SK-N-SH (cell line): ENCODE measurements around the gene ACOT8. TPM values are rescaled to one million over a fixed set of nuclear protein-coding genes. Genes with fewer than 3 reads are reported as not detected.
"Not testable (repeated sequence)": the region's sequence is repeated elsewhere in the genome, so short reads cannot be mapped to it uniquely, and the experiment has no call there.

Source experiments
- CTCF ChIA-PET: fragments of 300-600, 350-600 bp; formaldehyde crosslinking; extraction: SDS; loops from one replicate; lab custom pipeline; 2021; lab: Yijun Ruan, JAX
- POLR2A ChIA-PET: fragments of 350-600 bp; sonication (Branson Sonifier 250); formaldehyde crosslinking; extraction: SDS; loops from one replicate; lab custom pipeline; 2020; ENCODE audit warnings: antibody characterized with exemption, inconsistent platforms; lab: Yijun Ruan, JAX
- DNase-seq: peaks from one replicate; pipeline ENCODE4 v3.0.0; 2012
- H2AFZ ChIP-seq: fragments of 200-600 bp; sonication (generic); 2 replicates; pipeline ENCODE4 v1.8.1; 2016; ENCODE audit warnings: antibody characterized with exemption, mild to moderate bottlenecking, low read depth
- H3F3A ChIP-seq: fragments of 200-600 bp; sonication (generic); replicated peaks from 2 replicates; pipeline ENCODE3; 2016; ENCODE audit warnings: antibody characterized with exemption, mild to moderate bottlenecking; ENCODE audit not compliant: insufficient read depth
- H3K27ac ChIP-seq, 2 experiments: fragments of 200-500 bp in 1 of 2; fragments of 200-600 bp in 1 of 2; sonication (Bioruptor generic) in 1 of 2; sonication (generic), shearing (Covaris generic) in 1 of 2; 2 replicates each; pipeline versions ENCODE4 v1.5.1 to v1.6.1; 2014 to 2016; ENCODE audit warnings: low read depth in 2 of 2, inconsistent platforms in 1 of 2, low read length in 1 of 2, mild to moderate bottlenecking in 1 of 2, mixed read lengths in 1 of 2
- H3K27me3 ChIP-seq: fragments of 200-600 bp; sonication (generic), shearing (Covaris generic); 2 replicates; pipeline ENCODE4 v1.6.1; 2016; ENCODE audit warnings: mixed run types; ENCODE audit not compliant: insufficient read depth
- H3K36me3 ChIP-seq, 2 experiments: fragments of 200-500 bp in 1 of 2; fragments of 200-600 bp in 1 of 2; sonication (Bioruptor generic) in 1 of 2; sonication (generic) in 1 of 2; replicated peaks in 1 of 2; 2 replicates each; pipeline versions ENCODE3 to v1.5.1; 2014 to 2016; ENCODE audit warnings: low read length in 1 of 2, mild to moderate bottlenecking in 1 of 2; ENCODE audit not compliant: insufficient read depth in 2 of 2, control insufficient read depth in 1 of 2
- H3K4me1 ChIP-seq, 2 experiments: fragments of 200-500 bp in 1 of 2; fragments of 200-600 bp in 1 of 2; sonication (Bioruptor generic) in 1 of 2; sonication (generic), shearing (Covaris generic) in 1 of 2; 2 replicates each; pipeline versions ENCODE4 v1.5.1 to v1.6.1; 2014 to 2016; ENCODE audit warnings: low read depth in 1 of 2, low read length in 1 of 2, mixed run types in 1 of 2; ENCODE audit not compliant: insufficient read depth in 2 of 2, control insufficient read depth in 1 of 2
- H3K4me2 ChIP-seq: fragments of 200-600 bp; sonication (generic), shearing (Covaris generic); 2 replicates; pipeline ENCODE4 v1.6.1; 2017; ENCODE audit warnings: mixed run types
- H3K4me3 ChIP-seq, 2 experiments: fragments of 200-500 bp in 1 of 2; fragments of 200-600 bp in 1 of 2; sonication (Bioruptor generic) in 1 of 2; sonication (generic), shearing (Covaris generic) in 1 of 2; 2 replicates each; pipeline versions ENCODE4 v1.5.1 to v1.8.1; 2014 to 2016; ENCODE audit warnings: low read depth in 2 of 2, inconsistent platforms in 1 of 2, low read length in 1 of 2, mild to moderate bottlenecking in 1 of 2, mixed read lengths in 1 of 2, moderate library complexity in 1 of 2
- H3K79me2 ChIP-seq: fragments of 200-600 bp; sonication (generic); 2 replicates; pipeline ENCODE4 v1.8.1; 2017; ENCODE audit warnings: mild to moderate bottlenecking; ENCODE audit not compliant: insufficient read depth
- H3K9ac ChIP-seq: fragments of 200-600 bp; sonication (generic); 2 replicates; pipeline ENCODE4 v1.6.1; 2017; ENCODE audit warnings: mixed run types
- H3K9me2 ChIP-seq: fragments of 200-600 bp; sonication (generic); 2 replicates; pipeline ENCODE4 v1.6.1; 2017; ENCODE audit warnings: mixed run types
- H3K9me3 ChIP-seq: fragments of 200-600 bp; sonication (generic); 2 replicates; pipeline ENCODE4 v1.6.1; 2017; ENCODE audit warnings: mixed run types, mild to moderate bottlenecking, moderate library complexity
- H4K20me1 ChIP-seq: fragments of 200-600 bp; sonication (generic); 2 replicates; pipeline ENCODE4 v1.6.1; 2017; ENCODE audit warnings: mild to moderate bottlenecking, mixed run types; ENCODE audit not compliant: insufficient read depth
- EP300 ChIP-seq, 2 experiments: IDR thresholded peaks; 2 replicates each; pipeline versions ENCODE4 v1.4.0 to v1.6.1; 2012; ENCODE audit warnings: borderline replicate concordance in 1 of 2, low read depth in 1 of 2, low read length in 1 of 2
- REST ChIP-seq: IDR thresholded peaks from 2 replicates; pipeline ENCODE4 v1.6.1; 2012; ENCODE audit warnings: mild to moderate bottlenecking, low read depth, low read length, moderate library complexity
- WGBS: methylation state at CpG from one replicate; pipeline ENCODE4 v1.1.6; 2017; ENCODE audit warnings: low lambda C conversion rate; 5-methylcytosine and 5-hydroxymethylcytosine counted together
- polyA plus RNA-seq, 3 experiments: library from polyadenylated mRNA; depleted of rRNA; stranded (reverse); fragments of >200 nt; gene quantifications; 2 replicates each; pipeline ENCODE4 v1.2.3, GENCODE V29; 2012

ACOT8 gene
- polyA plus RNA-seq, 1 of the 3 experiments (the other 2 are of a cell fraction) = 48.4 TPM

DNA sequence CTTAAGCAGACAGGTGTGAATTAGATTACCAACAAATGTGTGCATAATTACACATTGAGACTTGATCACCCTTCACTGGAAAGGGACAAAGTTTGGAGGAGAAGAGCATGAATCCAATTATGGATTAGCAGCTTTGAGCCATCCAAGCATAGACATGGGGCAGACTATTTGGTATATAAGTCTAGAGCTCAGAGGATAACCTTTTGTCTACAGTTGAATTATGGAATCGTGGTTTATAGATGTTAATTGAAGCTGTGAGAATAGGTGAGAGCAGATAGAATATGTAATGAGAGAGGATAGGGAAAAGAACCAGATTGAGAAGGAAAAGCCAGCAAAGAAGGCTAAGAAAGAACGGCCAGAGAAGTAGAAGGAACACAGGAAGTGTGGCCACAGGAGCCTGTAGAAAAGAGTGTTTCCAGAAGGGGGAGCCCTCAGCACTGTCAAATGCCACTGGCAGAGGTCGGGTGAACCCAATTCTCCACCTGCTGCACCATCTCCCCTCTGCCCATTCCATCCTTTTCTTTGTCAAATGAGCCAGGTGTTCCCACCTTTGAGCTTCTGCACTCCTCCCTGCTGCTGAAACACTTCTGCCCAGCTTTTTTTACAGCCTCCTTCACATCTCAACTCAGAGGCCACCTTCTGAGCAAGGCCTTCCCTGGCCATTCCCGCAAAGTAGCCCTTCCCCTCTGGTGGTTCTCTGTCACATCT, 58.1 kb downstream of the ACOT8 start (continued):
- TF ChIP-seq REST (no peak), EP300 (IDR thresholded peaks at IDR 0.05; ENCODE audit: borderline replicate concordance in 1 of 2, low read depth in 1 of 2, low read length in 1 of 2) (no peak)
- TF ChIP-seq, all 33 proteins: peak for 4

GRCh38 chr20:45797955-45798354, 59.2 kb downstream of the ACOT8 start:
- H3F3A ChIP-seq, DNase-seq, H3K27me3 ChIP-seq, H3K9ac ChIP-seq, H4K20me1 ChIP-seq, H3K9me2 ChIP-seq, H3K27ac ChIP-seq, POLR2A ChIA-PET, H3K4me1 ChIP-seq, H3K4me2 ChIP-seq, H3K4me3 ChIP-seq, H2AFZ ChIP-seq, H3K9me3 ChIP-seq: not testable (repeated sequence)
- peaks cover 40 to 46% of the 10 kb centered on the region in 2 experiments for H3K36me3 ChIP-seq
- CTCF ChIA-PET = interaction anchor here (1.0 to 2.1 kb wide), 6 partner anchors 8 to 86 kb away, joined by 4 to 13 read pairs (median 10); partner anchors contain the start of gene UBE2C
- peaks cover 12% of the 10 kb centered on the region for H3K79me2 ChIP-seq
- 98% methylated on average over 3 of the region's 3 CpGs for WGBS

- H3K4me1 ChIP-seq, H3K9me3 ChIP-seq, H3K4me2 ChIP-seq, H3K27me3 ChIP-seq, DNase-seq, H3F3A ChIP-seq, H3K4me3 ChIP-seq, CTCF ChIA-PET, H4K20me1 ChIP-seq, H3K27ac ChIP-seq, H2AFZ ChIP-seq, POLR2A ChIA-PET, H3K9me2 ChIP-seq, H3K9ac ChIP-seq: not testable (repeated sequence)
- peaks cover 36 to 42% of the 10 kb centered on the region in 2 experiments for H3K36me3 ChIP-seq
- H3K79me2 ChIP-seq = peaks cover 16% of the 10 kb centered on the region
- WGBS = no CpG with 5 or more reads among the region's 1 CpG
Measured at GRCh38 chr20:45797510-45797909, 59.7 kb downstream of the ACOT8 start.
